Neural cell (in vitro differentiated cells): ENCODE measurements around the gene PTPN3.

Experiments used
- CTCF ChIP-seq: fragments of 450-650 bp; IDR thresholded peaks from 2 replicates; pipeline ENCODE4 v1.5.1; 2014; ENCODE audit warnings: antibody characterized with exemption, mild to moderate bottlenecking, moderate library complexity; ENCODE audit not compliant: poor library complexity, severe bottlenecking
- EP300 ChIP-seq: fragments of 450-650 bp; conservative IDR thresholded peaks from 2 replicates; pipeline ENCODE4 v1.6.1; 2014; ENCODE audit warnings: antibody characterized with exemption, mild to moderate bottlenecking, moderate library complexity; ENCODE audit not compliant: poor library complexity, severe bottlenecking
- POLR2AphosphoS5 ChIP-seq: IDR thresholded peaks from 2 replicates; pipeline ENCODE4 v1.6.1; 2012
- RAD21 ChIP-seq: fragments of 450-650 bp; conservative IDR thresholded peaks from 2 replicates; pipeline ENCODE4 v1.6.1; 2014; ENCODE audit warnings: antibody characterized with exemption, mild to moderate bottlenecking, moderate library complexity
- TF ChIP-seq, protein P1 (sequence below): IDR thresholded peaks from 2 replicates; pipeline ENCODE4 v1.6.1; 2012; ENCODE audit warnings: borderline replicate concordance

DNA sequence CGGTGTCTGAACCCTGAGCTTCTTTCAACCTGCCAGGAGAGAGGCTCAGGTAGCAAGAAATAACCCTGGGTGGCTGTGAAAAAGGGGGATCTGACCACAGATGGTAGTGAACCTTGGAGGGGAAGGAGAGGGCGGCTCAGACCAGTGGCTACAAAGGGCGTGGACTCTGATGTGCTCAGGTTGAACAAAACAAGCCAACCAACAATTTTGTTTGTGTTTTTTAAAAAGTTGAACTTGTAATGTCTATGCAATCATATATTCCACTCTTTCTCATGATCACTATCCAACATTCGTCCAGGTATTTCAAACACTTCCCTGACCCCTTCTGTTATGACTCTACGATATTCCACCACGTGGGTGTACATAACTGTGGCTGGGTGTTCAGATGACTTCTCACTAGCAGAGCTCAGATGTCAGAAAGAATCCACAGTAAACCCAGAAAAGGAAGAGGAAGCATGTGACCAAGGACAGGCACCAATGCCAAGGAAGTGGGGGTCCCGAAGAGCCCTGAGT is 20.0 kb downstream of the PTPN3 start:
- TF ChIP-seq, protein P1, sequence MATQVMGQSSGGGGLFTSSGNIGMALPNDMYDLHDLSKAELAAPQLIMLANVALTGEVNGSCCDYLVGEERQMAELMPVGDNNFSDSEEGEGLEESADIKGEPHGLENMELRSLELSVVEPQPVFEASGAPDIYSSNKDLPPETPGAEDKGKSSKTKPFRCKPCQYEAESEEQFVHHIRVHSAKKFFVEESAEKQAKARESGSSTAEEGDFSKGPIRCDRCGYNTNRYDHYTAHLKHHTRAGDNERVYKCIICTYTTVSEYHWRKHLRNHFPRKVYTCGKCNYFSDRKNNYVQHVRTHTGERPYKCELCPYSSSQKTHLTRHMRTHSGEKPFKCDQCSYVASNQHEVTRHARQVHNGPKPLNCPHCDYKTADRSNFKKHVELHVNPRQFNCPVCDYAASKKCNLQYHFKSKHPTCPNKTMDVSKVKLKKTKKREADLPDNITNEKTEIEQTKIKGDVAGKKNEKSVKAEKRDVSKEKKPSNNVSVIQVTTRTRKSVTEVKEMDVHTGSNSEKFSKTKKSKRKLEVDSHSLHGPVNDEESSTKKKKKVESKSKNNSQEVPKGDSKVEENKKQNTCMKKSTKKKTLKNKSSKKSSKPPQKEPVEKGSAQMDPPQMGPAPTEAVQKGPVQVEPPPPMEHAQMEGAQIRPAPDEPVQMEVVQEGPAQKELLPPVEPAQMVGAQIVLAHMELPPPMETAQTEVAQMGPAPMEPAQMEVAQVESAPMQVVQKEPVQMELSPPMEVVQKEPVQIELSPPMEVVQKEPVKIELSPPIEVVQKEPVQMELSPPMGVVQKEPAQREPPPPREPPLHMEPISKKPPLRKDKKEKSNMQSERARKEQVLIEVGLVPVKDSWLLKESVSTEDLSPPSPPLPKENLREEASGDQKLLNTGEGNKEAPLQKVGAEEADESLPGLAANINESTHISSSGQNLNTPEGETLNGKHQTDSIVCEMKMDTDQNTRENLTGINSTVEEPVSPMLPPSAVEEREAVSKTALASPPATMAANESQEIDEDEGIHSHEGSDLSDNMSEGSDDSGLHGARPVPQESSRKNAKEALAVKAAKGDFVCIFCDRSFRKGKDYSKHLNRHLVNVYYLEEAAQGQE, result no peak
- TF ChIP-seq RAD21 (no peak), CTCF (no peak), POLR2AphosphoS5 (no peak), EP300 (no peak)
